ENCODE results near the gene CIAO3.

DNA sequence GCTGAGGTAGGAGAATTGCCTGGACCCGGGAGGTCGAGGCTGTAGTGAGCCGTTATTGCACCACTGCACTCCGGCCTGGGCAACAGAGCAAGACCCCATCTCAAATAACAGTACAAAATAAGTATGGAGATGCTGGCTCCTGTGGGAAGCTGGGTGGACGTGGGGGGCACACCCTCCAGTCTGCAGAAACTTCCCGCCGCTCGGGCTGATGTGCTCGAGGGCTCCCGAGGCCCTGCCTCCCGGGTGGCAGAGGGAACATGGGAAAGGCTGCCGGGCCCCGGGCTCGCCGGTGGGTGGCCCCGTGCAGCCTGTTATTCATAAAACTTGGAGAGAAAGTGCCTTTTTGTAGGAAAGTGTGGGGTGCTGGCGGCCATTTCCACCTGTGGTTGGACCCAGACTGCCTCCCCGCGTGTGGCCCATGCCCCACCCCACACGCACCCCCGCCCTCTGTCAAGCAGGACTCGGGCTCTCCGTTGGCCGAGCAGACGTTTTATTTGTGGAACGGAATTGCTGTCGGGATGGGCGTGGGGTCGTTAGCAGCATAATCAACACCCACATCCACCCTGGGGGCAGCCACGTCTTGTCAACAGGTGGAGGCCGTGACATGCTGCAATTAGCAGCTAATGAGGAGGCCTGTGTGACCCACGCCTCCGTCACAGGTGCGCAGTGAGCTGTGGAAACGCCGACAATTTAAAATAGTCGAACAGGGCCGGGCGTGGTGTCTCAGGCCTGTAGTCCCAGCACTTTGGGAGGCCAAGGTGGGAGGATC is 7.4 kb upstream of the CIAO3 start:
- TF ChIP-seq POLR2A (IDR thresholded peaks at IDR 0.05) = no peak
- TF ChIP-seq, protein P1, sequence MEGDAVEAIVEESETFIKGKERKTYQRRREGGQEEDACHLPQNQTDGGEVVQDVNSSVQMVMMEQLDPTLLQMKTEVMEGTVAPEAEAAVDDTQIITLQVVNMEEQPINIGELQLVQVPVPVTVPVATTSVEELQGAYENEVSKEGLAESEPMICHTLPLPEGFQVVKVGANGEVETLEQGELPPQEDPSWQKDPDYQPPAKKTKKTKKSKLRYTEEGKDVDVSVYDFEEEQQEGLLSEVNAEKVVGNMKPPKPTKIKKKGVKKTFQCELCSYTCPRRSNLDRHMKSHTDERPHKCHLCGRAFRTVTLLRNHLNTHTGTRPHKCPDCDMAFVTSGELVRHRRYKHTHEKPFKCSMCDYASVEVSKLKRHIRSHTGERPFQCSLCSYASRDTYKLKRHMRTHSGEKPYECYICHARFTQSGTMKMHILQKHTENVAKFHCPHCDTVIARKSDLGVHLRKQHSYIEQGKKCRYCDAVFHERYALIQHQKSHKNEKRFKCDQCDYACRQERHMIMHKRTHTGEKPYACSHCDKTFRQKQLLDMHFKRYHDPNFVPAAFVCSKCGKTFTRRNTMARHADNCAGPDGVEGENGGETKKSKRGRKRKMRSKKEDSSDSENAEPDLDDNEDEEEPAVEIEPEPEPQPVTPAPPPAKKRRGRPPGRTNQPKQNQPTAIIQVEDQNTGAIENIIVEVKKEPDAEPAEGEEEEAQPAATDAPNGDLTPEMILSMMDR (IDR thresholded peaks at IDR 0.05) = no peak

Data from suprapubic skin (tissue), 3 donors.